Sigmoid colon (tissue), 7 donors: ENCODE data around the gene UNKL. TPM values are rescaled to one million over a fixed set of nuclear protein-coding genes. Genes with fewer than 3 reads are reported as not detected.

Source experiments
- DNase-seq: peaks from one replicate; pipeline ENCODE4 v3.0.0-alpha.2; 2019
- H3K27ac ChIP-seq, 4 donors: fragments of 200-600 bp; sonication (generic); one replicate each; pipeline ENCODE4 v1.5.1; 2016 to 2019; ENCODE audit warnings: mild to moderate bottlenecking in 1 of 4
- H3K27me3 ChIP-seq, 3 donors: fragments of 200-600 bp; sonication (generic); one replicate each; pipeline ENCODE4 v1.5.1; 2019; ENCODE audit warnings: mild to moderate bottlenecking in 1 of 3
- H3K36me3 ChIP-seq, 4 donors: fragments of 200-600 bp; sonication (generic); one replicate each; pipeline ENCODE4 v1.5.1; 2016 to 2019
- H3K4me1 ChIP-seq, 4 donors: fragments of 200-600 bp; sonication (generic); one replicate each; pipeline ENCODE4 v1.5.1; 2017 to 2019
- H3K4me3 ChIP-seq, 4 donors: fragments of 200-600 bp; sonication (generic); one replicate each; pipeline ENCODE4 v1.5.1; 2017 to 2019; ENCODE audit warnings: mild to moderate bottlenecking in 2 of 4, moderate library complexity in 1 of 4
- H3K9me3 ChIP-seq, 4 donors: fragments of 200-600 bp in 3 of 4; sonication (generic) in 3 of 4; one replicate each; pipeline versions ENCODE4 v1.5.1 to v1.6.1; 2013 to 2019
- CTCF ChIP-seq, 4 experiments: fragments of 450-650 bp in 3 of 4; fragments of 200-600 bp in 1 of 4; IDR thresholded peaks; one replicate each; pipeline ENCODE4 v1.5.1; 2016 to 2019; ENCODE audit warnings: antibody characterized with exemption in 4 of 4, mild to moderate bottlenecking in 3 of 4, moderate library complexity in 2 of 4
- EP300 ChIP-seq, 4 donors: sonication (generic); formaldehyde crosslinking; IDR thresholded peaks; one replicate each; pipeline ENCODE4 v1.6.1; 2017; ENCODE audit warnings: antibody characterized with exemption in 4 of 4
- POLR2A ChIP-seq, 2 donors: fragments of 450-650 bp; IDR thresholded peaks; one replicate each; pipeline ENCODE4 v1.6.1; 2016; ENCODE audit warnings: antibody characterized with exemption in 2 of 2, mild to moderate bottlenecking in 2 of 2, moderate library complexity in 2 of 2
- POLR2AphosphoS5 ChIP-seq, 4 donors: sonication (generic); formaldehyde crosslinking; IDR thresholded peaks; one replicate each; pipeline ENCODE4 v1.6.1; 2017; ENCODE audit warnings: antibody characterized with exemption in 4 of 4
- WGBS, 2 donors: extraction: QIAGEN DNeasy Blood & Tissue Kit; methylation state at CpG; one replicate each; pipeline ENCODE4 v1.1.7; 2013; 5-methylcytosine and 5-hydroxymethylcytosine counted together
- intact Hi-C: fragments of 100-400 bp; cut with DNase I; formaldehyde crosslinking; loops from one replicate; pipeline ENCODE4 v1.15.1; 2023
- polyA plus RNA-seq, 3 donors: library from polyadenylated mRNA; stranded (reverse); fragments of 200-250 nt; gene quantifications; one replicate each; pipeline ENCODE4 v1.2.3, GENCODE V29; 2013
- total RNA-seq, 4 donors: library from RNA; depleted of rRNA; stranded (reverse); fragments of >200 nt; gene quantifications; one replicate each; pipeline ENCODE4 v1.1.0, GENCODE V29; 2016
- donor health status: healthy with polysubstance abuse.
- donor health status: Bipolar disorder and iron deficiency.
- donor health status: healthy.

The UNKL gene
- total and polyA plus RNA-seq, 7 donors = 2.1 to 29.1 (median 19.6) TPM

GRCh38 chr16:1366712-1367299, 47.7 kb downstream of the UNKL start:
- TF ChIP-seq POLR2AphosphoS5 (IDR thresholded peaks at IDR 0.05) = no peak
- no peak for TF ChIP-seq EP300 (IDR thresholded peaks at IDR 0.05)
- TF ChIP-seq CTCF (IDR thresholded peaks at IDR 0.05) = no peak
- TF ChIP-seq POLR2A (IDR thresholded peaks at IDR 0.05) = no peak
- WGBS, 2 donors = 91 to 92% methylated on average over 24 of the region's 24 CpGs
- Histone ChIP-seq H3K27me3 (no peaks in the 10 kb centered on the region), H3K27ac (no peak overlapping the region), H3K4me3 (no peak overlapping the region), H3K9me3 (no peaks in the 10 kb centered on the region), H3K36me3 (peaks cover 19 to 83% (median 40%) of the 10 kb centered on the region in 4 donors), H3K4me1 (no peaks in the 10 kb centered on the region)
- intact Hi-C loops = no loop called here
- no peak for DNase-seq

GRCh38 chr16:1366060-1366711, 48.3 kb downstream of the UNKL start:
- 92 to 93% methylated on average over 29 of the region's 29 CpGs for WGBS, 2 donors
- H3K9me3 ChIP-seq = no peaks in the 10 kb centered on the region
- H3K36me3 ChIP-seq = peaks cover 16 to 83% (median 39%) of the 10 kb centered on the region in 4 donors
- intact Hi-C loops = no loop called here
- no peaks in the 10 kb centered on the region for H3K4me1 ChIP-seq
- no peak overlapping the region for H3K4me3 ChIP-seq
- no peak overlapping the region for H3K27ac ChIP-seq
- no peaks in the 10 kb centered on the region for H3K27me3 ChIP-seq
- TF ChIP-seq CTCF (IDR thresholded peaks at IDR 0.05) (no peak), EP300 (IDR thresholded peaks at IDR 0.05) (no peak), POLR2AphosphoS5 (IDR thresholded peaks at IDR 0.05) (no peak), POLR2A (IDR thresholded peaks at IDR 0.05) (no peak)
- DNase-seq = no peak

- TF ChIP-seq POLR2A (IDR thresholded peaks at IDR 0.05) (no peak), POLR2AphosphoS5 (IDR thresholded peaks at IDR 0.05) (no peak), EP300 (IDR thresholded peaks at IDR 0.05) (no peak)
Observed at GRCh38 chr16:1364510-1364909, 50.0 kb downstream of the UNKL start.

DNA sequence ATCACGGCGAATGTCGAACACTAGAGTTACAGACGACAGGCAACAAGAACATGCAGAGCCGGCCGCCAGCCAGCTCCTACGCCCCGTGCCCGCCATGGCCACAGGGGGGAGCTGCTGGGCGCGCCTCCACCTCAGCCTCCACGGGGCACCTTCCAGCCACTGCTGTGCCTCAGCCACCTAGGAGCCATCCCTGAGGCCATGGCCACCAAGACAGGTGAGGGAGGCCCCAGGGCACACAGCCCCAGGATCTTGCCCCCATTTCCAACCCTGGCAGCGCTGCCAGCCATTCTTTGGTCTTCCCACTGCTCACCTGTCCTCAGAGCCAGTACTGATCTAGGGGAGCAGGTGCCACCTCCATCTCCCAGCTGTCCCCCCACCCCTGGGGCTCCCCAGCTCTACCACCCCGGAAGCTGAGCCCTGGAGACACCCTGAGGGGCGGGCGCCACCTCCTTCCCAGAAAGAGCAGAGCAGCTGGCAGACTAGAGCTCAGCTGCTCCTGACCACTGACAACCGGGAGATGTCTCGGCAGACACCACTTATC, 50.9 kb downstream of the UNKL start:
- TF ChIP-seq CTCF (IDR thresholded peaks at IDR 0.05) (peak in 3 of 4 experiments; percentile 55 to 67 (median 56)), POLR2A (IDR thresholded peaks at IDR 0.05) (no peak)
- WGBS, 2 donors = 31 to 46% methylated on average over 18 of the region's 18 CpGs
- no peaks in the 10 kb centered on the region for H3K4me1 ChIP-seq
- H3K27me3 ChIP-seq = no peaks in the 10 kb centered on the region
- H3K27ac ChIP-seq = peak overlapping the region in 1 of 4 donors; percentile 12
- H3K9me3 ChIP-seq = no peaks in the 10 kb centered on the region
- no peak for DNase-seq
- no peak overlapping the region for H3K4me3 ChIP-seq
- intact Hi-C loops = no loop called here
- peaks cover 15 to 93% (median 40%) of the 10 kb centered on the region in 4 donors for H3K36me3 ChIP-seq

More at GRCh38 chr16:1364510-1364909, 50.0 kb downstream of the UNKL start:
- Histone ChIP-seq H3K36me3 (peaks cover 15 to 89% (median 40%) of the 10 kb centered on the region in 4 donors), H3K4me3 (no peak overlapping the region), H3K27me3 (no peaks in the 10 kb centered on the region), H3K27ac (no peak overlapping the region), H3K9me3 (no peaks in the 10 kb centered on the region), H3K4me1 (no peaks in the 10 kb centered on the region)
- DNase-seq = no peak
- 89 to 90% methylated on average over 22 of the region's 22 CpGs for WGBS, 2 donors
- intact Hi-C loops = no loop called here

DNA sequence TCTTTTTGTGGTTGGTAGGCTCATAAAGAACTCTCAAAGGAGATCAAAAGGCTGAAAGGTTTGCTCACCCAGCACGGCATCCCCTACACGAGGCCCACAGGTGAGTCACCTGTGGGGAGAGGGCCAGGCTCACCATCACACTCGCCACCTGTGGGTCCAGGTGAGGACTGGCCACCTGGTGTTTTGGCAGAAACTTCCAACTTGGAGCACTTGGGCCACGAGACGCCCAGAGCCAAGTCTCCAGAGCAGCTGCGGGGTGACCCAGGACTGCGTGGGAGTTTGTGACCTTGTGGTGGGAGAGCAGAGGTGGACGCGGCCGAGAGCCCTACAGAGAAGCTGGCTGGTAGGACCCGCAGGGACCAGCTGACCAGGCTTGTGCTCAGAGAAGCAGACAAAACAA, 51.7 kb downstream of the UNKL start:
- H3K4me3 ChIP-seq = no peak overlapping the region
- intact Hi-C loops = no loop called here
- no peaks in the 10 kb centered on the region for H3K4me1 ChIP-seq
- no peak for TF ChIP-seq EP300 (IDR thresholded peaks at IDR 0.05)
- no peaks in the 10 kb centered on the region for H3K27me3 ChIP-seq
- WGBS, 2 donors = 86 to 87% methylated on average over 11 of the region's 11 CpGs
- H3K9me3 ChIP-seq = no peaks in the 10 kb centered on the region
- H3K36me3 ChIP-seq = peaks cover 13 to 98% (median 38%) of the 10 kb centered on the region in 4 donors
- no peak for DNase-seq
- no peak overlapping the region for H3K27ac ChIP-seq
